Measurements from ENCODE around the gene FBXL3. TPM values are rescaled to one million over a fixed set of nuclear protein-coding genes. Genes with fewer than 3 reads are reported as not detected.
"Not testable (repeated sequence)": the region's sequence is repeated elsewhere in the genome, so short reads cannot be mapped to it uniquely, and the experiment has no call there.

FBXL3 gene
- total RNA-seq, 1 donor from 2014 or later, result 27.6 TPM

DNA sequence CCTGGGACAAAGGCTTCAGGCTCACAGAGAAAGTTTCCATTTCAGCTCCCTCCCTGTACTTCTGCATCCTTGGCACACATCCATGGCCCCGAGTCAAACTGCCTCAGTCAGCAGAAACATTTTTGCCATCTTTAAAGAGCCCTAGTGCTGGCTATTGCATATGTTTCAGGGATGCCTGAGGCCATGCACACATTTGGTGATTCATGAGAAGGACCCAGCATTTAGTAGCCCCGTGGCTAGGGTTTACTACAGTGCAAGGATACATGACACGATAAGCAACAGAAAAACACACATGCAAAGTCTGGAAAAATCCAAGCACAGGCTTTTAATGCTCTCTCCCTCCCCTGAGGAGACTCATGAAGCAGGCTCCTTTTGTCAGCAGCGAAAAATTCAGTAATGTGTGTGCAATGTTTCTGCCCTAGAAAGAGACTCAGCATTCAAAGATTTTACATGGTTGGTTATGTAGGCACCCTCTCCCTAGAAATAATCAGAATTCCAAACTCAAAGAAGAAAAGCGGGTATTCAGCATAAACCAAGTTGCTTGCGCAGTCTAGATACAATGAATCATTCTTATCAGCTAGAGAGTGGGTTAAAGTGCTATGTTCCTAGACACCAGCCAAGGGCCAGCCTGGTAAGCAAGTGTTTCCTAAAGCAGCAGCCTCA, 61.1 kb downstream of the FBXL3 start:
- intact Hi-C loops (cut with DNase I), result no loop called here
- ATAC-seq (ENCODE audit: poor library complexity) (peak; percentile 65), DNase-seq (peak; percentile 72)

DNA sequence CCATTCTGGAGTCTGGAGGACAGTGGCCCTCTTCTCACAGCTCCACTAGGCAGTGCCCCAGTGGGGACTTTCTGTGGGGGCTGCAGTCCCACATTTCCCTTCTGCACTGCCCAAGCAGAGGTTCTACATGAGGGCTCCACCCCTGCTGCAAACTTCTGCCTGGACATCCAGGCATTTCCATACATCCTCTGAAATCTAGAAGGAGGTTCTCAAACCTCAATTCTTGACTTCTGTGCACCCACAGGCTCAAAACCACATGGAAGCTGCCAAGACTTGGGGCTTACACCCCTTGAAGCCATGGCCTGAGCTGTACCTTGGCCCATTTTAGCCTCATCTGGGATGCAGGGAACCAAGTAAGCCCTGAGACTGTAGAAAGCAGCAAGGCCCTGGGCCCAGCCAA, 67.2 kb downstream of the FBXL3 start:
- ATAC-seq (ENCODE audit: poor library complexity); intact Hi-C loops (cut with DNase I); DNase-seq: not testable (repeated sequence)

DNA sequence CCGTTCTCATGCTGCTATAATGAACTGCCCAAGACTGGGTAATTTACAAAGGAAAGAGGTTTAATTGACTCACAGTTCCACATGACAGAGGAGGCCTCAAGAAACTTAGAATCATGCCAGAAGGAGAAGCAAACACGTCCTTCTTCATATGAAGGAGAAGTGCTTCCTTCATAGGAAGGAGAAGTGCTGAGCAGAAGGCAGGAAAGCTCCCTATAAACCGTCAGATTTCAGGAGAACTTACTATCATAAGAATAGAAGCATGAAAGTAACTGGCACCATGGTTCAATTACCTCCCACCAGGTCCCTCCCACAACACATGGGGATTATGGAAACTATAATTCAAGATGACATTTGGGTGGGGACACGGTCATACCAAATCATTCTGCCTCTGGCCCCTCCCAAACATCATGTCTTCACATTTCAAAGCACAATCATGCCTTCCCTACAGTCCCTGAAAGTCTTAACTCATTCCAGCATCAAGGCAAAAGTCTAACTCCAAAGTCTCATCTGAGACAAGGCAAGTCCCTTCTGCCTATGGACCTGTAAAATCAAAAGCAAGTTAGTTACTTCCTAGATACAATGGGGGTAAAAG, 68.0 kb downstream of the FBXL3 start:
- intact Hi-C loops (cut with DNase I), result no loop called here
- no peak for ATAC-seq (ENCODE audit: poor library complexity)
- DNase-seq, result no peak

DNA sequence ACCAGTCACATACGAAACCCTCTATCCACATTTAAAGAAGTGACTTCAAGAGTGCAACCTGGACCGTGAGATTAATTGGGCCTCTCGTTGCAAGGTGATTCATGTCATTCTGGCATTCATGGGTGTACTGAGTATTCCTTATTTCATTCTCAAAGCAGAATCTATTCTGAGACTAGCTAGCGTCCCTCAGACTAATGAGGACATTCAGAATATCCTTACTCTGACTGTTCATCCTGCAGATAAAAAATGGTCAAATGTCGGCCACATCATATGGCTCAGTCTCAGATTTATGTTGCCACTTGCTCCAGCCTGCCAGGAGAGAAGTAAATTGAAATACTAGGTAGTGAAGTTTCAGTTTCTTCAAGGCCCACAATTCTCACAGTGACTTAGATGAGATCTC, 71.3 kb downstream of the FBXL3 start:
- intact Hi-C loops (cut with DNase I), result no loop called here
- DNase-seq (no peak), ATAC-seq (ENCODE audit: poor library complexity) (no peak)

Other genes starting within 250 kb of the FBXL3 start
- 34.7 TPM for gene KCTD12, start 140.8 kb downstream of the FBXL3 start, total RNA-seq
- not detected for gene ACOD1, start 78.6 kb downstream of the FBXL3 start, total RNA-seq
- gene CLN5, start 35.1 kb downstream of the FBXL3 start, total RNA-seq, result 15.0 TPM